NT2/D1 (cell line): ENCODE measurements around the gene ZNF341.
A peak's percentile ranks its signal among the peaks of the same experiment; 100 is the strongest.

ENCODE experiments used
- DNase-seq: peaks from one replicate; pipeline ENCODE4 v3.0.0-alpha.2; 2011; ENCODE audit warnings: low read depth, low spot score
- H3K27me3 ChIP-seq: 2 replicates; pipeline ENCODE4 v1.6.0; 2011; ENCODE audit warnings: mild to moderate bottlenecking; ENCODE audit not compliant: insufficient read length, insufficient read depth
- H3K36me3 ChIP-seq: 2 replicates; pipeline ENCODE4 v1.6.1; 2011; ENCODE audit warnings: mild to moderate bottlenecking, low read length, mixed read lengths; ENCODE audit not compliant: insufficient read depth, insufficient read length
- H3K4me1 ChIP-seq: 2 replicates; pipeline ENCODE4 v1.5.1; 2011; ENCODE audit not compliant: insufficient read depth, insufficient read length
- H3K4me3 ChIP-seq: 2 replicates; pipeline ENCODE4 v1.5.1; 2011; ENCODE audit warnings: low read depth; ENCODE audit not compliant: insufficient read length
- H3K9ac ChIP-seq: 2 replicates; pipeline ENCODE4 v1.6.0; 2011; ENCODE audit warnings: low read depth; ENCODE audit not compliant: insufficient read length
- H3K9me3 ChIP-seq: 2 replicates; pipeline ENCODE4 v1.5.1; 2011; ENCODE audit warnings: mild to moderate bottlenecking, low read length; ENCODE audit not compliant: insufficient read depth
- SUZ12 ChIP-seq: IDR thresholded peaks from 2 replicates; pipeline ENCODE4 v1.6.1; 2011; ENCODE audit not compliant: insufficient read length, insufficient read depth; ENCODE audit errors: extremely low read depth
- YY1 ChIP-seq: IDR thresholded peaks from 2 replicates; pipeline ENCODE4 v1.6.1; 2011; ENCODE audit not compliant: insufficient read length, insufficient read depth
- ZNF274 ChIP-seq: IDR thresholded peaks from 2 replicates; pipeline ENCODE4 v1.6.1; 2011; ENCODE audit warnings: mild to moderate bottlenecking, low read depth, low read length

Gene ZNF341

DNA sequence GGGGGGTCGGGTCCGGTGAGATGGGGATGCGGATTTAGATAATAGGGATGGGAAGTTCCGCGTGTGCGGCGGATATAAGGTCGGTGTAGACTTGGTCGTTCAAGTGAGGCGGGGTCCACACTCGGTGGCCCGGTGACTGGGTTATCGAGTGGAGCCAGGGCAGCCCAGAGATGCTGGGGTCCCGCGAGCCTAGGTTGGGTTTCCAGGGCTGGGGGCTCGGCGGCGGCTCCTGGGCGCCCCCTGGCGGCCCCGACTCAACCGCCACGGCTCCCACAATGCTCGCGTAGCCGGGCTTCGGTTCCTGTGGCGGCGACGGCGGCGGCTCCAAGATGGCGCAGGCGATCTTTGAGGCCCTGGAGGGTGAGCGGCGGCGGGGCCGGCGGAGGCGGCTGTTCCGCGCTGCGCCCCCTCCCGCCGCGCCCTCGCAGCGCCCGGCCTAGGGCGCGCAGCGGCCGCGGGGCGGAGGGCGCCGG, at the start of gene ZNF341:
Gene ZNF341, plus strand, starts transcription at position 304 of the 473 bp plus-strand sequence. Its CDS starts 26 bp downstream, at position 330.
- H3K9ac ChIP-seq, result peak within 1 kb of the TSS; percentile 92
- TF ChIP-seq ZNF274, result no peak
- no peak for TF ChIP-seq SUZ12
- peak; percentile 64 for TF ChIP-seq YY1
- no peaks in the 10 kb centered on the region for H3K27me3 ChIP-seq
- no peaks in the 10 kb centered on the region for H3K4me1 ChIP-seq
- DNase-seq, result peak; percentile 81
- H3K36me3 ChIP-seq, result no peaks in the 10 kb centered on the region
- peaks cover 13% of the 10 kb centered on the region for H3K9me3 ChIP-seq
- H3K4me3 ChIP-seq, result peak within 1 kb of the TSS; percentile 80

DNA sequence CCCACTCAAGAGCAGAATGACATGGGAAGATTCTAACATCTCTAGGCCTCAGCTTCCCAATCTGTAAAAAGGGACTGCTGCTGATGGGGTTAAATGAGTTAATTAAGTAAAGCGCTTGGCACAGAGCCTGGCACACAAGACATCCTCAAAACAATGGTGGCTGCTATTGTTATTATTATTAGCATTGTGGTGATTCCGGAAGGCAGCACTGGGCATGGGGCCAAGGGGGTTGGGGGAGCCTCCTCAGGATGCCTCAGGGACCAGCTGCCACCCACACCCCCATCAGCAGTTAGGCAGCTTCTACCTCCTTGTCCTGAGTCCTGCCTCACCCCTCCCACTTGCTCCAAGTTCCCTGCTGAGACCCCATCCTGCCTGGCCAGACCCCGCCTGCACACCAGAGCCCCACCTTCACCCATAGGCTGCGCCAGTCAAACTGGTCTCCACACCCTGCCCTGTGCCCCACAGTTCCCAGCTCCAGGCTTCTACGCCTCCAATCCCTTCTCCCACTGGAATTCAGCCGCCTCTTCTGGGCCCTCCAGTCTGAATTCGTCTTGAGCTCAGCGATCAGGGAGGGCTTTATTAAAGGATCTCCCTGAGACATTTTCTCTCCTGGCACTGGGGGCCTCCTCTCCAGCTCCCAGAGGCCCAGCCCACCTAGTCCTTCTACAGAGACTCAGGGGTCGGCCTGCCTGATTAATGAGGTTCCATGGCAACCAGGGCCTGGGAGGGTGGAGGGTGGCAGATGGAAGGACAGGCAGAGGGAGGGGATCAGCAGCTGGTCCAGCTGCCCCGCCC, 47.1 kb upstream of the ZNF341 start:
- TF ChIP-seq ZNF274, result no peak
- no peak for TF ChIP-seq SUZ12
- TF ChIP-seq YY1, result no peak
- Histone ChIP-seq H3K4me1 (peaks cover 23% of the 10 kb centered on the region), H3K27me3 (peaks cover 29% of the 10 kb centered on the region), H3K4me3 (peak overlapping the region; percentile 87), H3K9ac (peak overlapping the region; percentile 94), H3K9me3 (no peaks in the 10 kb centered on the region), H3K36me3 (peaks cover 31% of the 10 kb centered on the region)
- DNase-seq, result no peak

DNA sequence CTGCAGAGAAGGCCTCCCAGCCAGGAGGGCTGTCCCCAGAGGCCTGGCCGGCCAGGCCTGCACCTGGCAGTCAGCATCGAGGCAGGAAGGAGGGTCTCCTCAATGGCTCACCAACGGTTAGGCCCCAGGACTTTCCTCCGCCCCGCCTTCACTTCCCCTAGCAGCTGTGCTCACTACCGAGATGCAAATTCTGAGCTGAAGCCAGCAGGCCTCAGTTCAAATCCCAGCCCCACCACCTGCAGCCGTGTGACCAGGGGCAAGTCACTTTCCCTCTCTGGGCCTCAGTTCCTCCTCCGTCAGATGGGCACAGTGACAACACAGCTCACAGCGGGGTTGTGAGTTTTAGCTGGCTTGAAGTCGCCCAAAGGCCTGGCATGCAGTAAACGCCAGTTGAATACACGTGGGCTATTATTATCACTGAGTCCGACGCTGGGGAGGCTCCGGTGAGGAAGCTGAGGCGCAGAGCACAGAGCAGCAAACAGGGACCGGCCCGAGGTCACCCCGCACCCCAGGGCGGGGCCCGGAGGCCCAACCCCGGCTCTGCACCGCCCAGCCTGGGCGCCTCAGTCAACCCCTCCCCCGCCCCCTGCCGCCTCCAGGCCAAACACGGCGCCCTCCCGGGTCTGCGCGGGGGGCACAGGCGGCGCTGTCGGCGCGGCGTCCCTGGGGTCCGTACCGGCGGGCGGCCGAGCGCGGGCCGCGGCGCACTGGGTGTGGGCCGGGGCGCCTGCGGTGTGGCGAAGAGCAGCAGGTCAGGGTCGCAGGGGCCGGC, 46.3 kb upstream of the ZNF341 start:
- no peak for TF ChIP-seq SUZ12
- TF ChIP-seq ZNF274, result no peak
- no peak for TF ChIP-seq YY1
- Histone ChIP-seq H3K4me1 (peaks cover 19% of the 10 kb centered on the region), H3K9ac (peak overlapping the region; percentile 94), H3K36me3 (peaks cover 23% of the 10 kb centered on the region), H3K9me3 (no peaks in the 10 kb centered on the region), H3K4me3 (peak overlapping the region; percentile 87), H3K27me3 (peaks cover 29% of the 10 kb centered on the region)
- DNase-seq, result no peak

DNA sequence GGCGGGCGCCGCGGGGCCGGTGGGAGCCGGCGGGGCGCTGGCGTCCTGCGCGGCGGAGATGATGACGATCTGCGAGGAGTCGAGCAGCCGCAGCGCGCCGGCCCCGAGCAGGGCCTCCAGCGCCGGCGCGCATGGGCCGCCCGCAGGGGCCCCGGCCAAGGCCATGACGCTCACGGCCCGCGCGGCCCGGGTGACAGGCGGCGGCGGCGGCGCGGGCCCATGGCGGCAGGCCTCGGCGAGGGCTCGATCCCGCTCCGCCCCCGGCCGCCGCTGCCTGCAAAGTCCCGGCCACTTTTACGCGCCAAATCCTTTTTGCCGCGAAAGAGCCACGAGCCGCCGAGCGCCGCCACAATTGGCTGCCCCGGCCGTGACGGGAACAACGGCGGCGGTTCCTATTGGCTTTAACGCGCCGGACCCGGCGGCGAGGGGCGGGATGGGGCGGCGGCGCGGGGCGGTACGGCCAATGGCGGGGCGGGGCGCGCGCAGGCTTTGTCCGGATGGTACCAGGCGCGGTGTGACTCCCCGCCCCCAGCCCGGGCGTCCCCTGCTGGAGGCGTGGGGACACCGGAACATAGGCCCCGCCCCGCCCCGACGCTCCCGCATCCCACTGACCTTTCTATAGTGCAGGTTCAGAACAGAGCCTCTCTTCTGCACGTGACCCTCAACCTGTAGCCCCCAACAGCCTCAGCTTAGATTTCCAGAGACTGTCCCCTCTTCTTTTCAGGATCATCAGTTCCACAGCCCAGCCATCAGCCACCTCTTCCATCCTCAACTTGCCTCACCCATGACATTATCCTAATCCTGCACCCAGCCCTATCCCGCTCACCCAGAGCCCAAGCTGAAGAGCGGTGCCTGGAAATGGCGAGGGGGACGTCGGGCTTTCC, 45.5 kb upstream of the ZNF341 start, which contains the start of gene E2F1:
Gene E2F1, minus strand, starts transcription at position 286 of the 884 bp plus-strand sequence. Its CDS starts 121 bp downstream, at position 165.
- H3K9me3 ChIP-seq, result no peaks in the 10 kb centered on the region
- peaks cover 34% of the 10 kb centered on the region for H3K27me3 ChIP-seq
- TF ChIP-seq SUZ12 (no peak), ZNF274 (no peak), YY1 (no peak)
- H3K9ac ChIP-seq, result peak within 1 kb of the TSS; percentile 94
- H3K4me3 ChIP-seq, result peak within 1 kb of the TSS; percentile 87
- H3K4me1 ChIP-seq, result peaks cover 19% of the 10 kb centered on the region
- DNase-seq, result peak; percentile 93
- H3K36me3 ChIP-seq, result peaks cover 16% of the 10 kb centered on the region

DNA sequence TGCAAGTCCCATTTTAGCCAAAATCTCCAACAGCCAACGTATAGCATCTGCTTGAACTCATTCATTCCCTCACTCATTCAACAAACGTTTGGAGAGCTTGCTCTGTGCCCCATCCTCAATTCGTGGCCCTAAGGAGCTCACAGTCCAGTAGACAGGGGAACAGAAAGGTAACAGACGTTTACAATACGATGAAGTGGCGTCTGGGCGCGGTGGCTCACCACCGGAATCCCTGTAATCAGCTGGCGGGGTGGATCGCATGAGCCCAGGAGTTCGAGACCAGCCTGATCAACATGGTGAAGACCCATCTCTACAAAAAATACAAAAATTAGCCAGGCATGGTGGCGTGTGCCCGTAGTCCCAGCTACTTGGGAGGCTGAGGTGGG, 44.8 kb upstream of the ZNF341 start:
- peak overlapping the region; percentile 59 for H3K9ac ChIP-seq
- H3K4me1 ChIP-seq, result peaks cover 19% of the 10 kb centered on the region
- peak overlapping the region; percentile 1 for H3K4me3 ChIP-seq
- H3K9me3 ChIP-seq, result no peaks in the 10 kb centered on the region
- no peak for DNase-seq
- peaks cover 36% of the 10 kb centered on the region for H3K27me3 ChIP-seq
- peaks cover 13% of the 10 kb centered on the region for H3K36me3 ChIP-seq
- no peak for TF ChIP-seq YY1
- no peak for TF ChIP-seq SUZ12
- TF ChIP-seq ZNF274, result no peak

DNA sequence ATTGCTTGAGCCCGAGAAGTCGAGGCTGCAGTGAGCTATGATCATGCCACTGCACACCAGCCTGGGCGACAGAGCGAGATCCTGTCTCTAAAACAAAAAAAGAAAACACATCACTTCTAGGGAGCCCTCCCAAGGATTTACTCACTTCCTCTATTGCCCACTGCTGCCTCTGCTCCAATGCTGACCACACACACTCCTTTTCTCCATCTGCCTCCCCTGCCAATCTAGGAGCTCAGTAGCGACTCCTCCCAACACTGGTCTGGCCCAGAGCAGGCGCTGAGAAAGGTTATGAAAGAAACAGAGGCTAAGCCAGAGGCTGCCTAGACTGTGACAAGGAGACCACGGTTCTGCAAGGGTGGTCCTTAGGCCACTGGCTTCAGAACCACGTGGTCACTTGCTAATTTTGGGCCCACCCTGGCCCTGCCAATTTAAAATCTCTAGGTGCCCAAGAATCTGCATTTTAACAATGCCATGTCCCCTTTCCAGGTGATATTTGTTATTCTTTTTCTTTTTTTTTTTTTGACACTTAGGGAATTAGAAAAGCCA, 44.4 kb upstream of the ZNF341 start:
- DNase-seq, result no peak
- TF ChIP-seq YY1 (no peak), SUZ12 (no peak), ZNF274 (no peak)
- H3K9ac ChIP-seq, result no peak overlapping the region
- no peak overlapping the region for H3K4me3 ChIP-seq
- peaks cover 17% of the 10 kb centered on the region for H3K4me1 ChIP-seq
- H3K27me3 ChIP-seq, result peaks cover 38% of the 10 kb centered on the region
- H3K9me3 ChIP-seq, result no peaks in the 10 kb centered on the region
- H3K36me3 ChIP-seq, result peaks cover 9% of the 10 kb centered on the region
